ENCODE measurements around the gene KIF26B. TPM values are rescaled to one million over a fixed set of nuclear protein-coding genes. Genes with fewer than 3 reads are reported as not detected.

Gene KIF26B
- total RNA-seq, 1 experiment from 2014 or later, result 1.2 TPM

DNA sequence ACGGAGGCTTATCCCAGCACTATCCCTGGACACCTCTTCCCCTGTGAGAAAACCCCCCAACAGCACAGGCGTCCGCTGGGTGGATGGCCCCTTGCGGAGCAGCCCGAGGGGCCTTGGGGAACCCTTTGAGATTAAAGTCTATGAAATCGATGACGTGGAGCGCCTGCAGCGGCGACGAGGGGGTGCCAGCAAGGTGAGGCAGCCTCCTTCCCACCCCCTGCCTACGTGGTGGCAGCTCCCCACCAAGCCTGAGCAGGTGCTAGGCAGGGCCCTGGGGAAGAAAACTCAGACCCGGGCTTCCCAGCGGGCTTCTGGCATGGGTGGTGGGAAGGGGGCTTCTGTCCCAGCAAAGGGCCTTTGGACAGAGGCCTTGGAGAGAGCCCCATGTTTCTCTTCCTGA is 543.3 kb downstream of the KIF26B start (continued):
- TF ChIP-seq ZNF121 (CRISPR knock-in tag; IDR thresholded peaks at IDR 0.05), result no peak
- TF ChIP-seq, protein P1, sequence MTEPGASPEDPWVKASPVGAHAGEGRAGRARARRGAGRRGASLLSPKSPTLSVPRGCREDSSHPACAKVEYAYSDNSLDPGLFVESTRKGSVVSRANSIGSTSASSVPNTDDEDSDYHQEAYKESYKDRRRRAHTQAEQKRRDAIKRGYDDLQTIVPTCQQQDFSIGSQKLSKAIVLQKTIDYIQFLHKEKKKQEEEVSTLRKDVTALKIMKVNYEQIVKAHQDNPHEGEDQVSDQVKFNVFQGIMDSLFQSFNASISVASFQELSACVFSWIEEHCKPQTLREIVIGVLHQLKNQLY (CRISPR knock-in tag; IDR thresholded peaks at IDR 0.05), result no peak
- no peak for TF ChIP-seq ETV6 (CRISPR knock-in tag; IDR thresholded peaks at IDR 0.05)
- TF ChIP-seq, protein P2, sequence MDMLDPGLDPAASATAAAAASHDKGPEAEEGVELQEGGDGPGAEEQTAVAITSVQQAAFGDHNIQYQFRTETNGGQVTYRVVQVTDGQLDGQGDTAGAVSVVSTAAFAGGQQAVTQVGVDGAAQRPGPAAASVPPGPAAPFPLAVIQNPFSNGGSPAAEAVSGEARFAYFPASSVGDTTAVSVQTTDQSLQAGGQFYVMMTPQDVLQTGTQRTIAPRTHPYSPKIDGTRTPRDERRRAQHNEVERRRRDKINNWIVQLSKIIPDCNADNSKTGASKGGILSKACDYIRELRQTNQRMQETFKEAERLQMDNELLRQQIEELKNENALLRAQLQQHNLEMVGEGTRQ (CRISPR knock-in tag; IDR thresholded peaks at IDR 0.05), result no peak
- TF ChIP-seq NFE2L1 (CRISPR knock-in tag; IDR thresholded peaks at IDR 0.05), result no peak
- TF ChIP-seq, protein P3, sequence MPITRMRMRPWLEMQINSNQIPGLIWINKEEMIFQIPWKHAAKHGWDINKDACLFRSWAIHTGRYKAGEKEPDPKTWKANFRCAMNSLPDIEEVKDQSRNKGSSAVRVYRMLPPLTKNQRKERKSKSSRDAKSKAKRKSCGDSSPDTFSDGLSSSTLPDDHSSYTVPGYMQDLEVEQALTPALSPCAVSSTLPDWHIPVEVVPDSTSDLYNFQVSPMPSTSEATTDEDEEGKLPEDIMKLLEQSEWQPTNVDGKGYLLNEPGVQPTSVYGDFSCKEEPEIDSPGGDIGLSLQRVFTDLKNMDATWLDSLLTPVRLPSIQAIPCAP (CRISPR knock-in tag; IDR thresholded peaks at IDR 0.05), result no peak
- no peak for TF ChIP-seq FOXP1 (CRISPR knock-in tag; IDR thresholded peaks at IDR 0.05; ENCODE audit: borderline replicate concordance)
- no peak for TF ChIP-seq PRRX2 (CRISPR knock-in tag; IDR thresholded peaks at IDR 0.05)

DNA sequence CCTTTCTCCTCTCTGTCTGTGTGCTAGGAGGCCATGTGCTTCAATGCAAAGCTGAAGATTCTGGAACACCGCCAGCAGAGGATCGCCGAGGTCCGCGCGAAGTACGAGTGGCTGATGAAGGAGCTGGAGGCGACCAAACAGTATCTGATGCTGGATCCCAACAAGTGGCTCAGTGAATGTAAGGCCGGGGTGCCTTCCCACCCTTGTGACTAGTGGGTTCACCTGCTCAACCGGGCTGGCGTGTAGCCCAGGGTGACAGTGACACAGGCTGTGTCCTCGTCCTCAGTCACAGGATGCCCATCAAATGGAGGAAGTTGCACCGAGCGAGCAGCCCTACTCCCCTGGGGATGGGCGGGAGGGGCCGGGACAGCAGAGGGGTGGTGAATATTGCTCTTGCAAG is 544.1 kb downstream of the KIF26B start:
- ChIA-PET POLR2A (no interaction called here), CTCF (interaction anchor here (0.8 kb wide), 2 partner anchors 99 to 190 kb away, joined by 3 read pairs; no protein-coding TSS in a partner anchor)
- no peaks in the 10 kb centered on the region; the same call in 1 of the 2 replicates for H3K27me3 Mint-ChIP-seq (ENCODE audit: low read depth)
- H3K36me3 Mint-ChIP-seq, result no peaks in the 10 kb centered on the region
- no peak for ATAC-seq
- no peaks in the 10 kb centered on the region for H3K9me3 Mint-ChIP-seq
- no peak for DNase-seq (ENCODE audit: low spot score)
- H3K27ac Mint-ChIP-seq, result no peak overlapping the region
- H3K4me1 Mint-ChIP-seq, result no peaks in the 10 kb centered on the region
- no peak for TF ChIP-seq ZNF121 (CRISPR knock-in tag; IDR thresholded peaks at IDR 0.05)
- TF ChIP-seq ZNF219 (CRISPR knock-in tag; IDR thresholded peaks at IDR 0.05; ENCODE audit: borderline replicate concordance), result no peak
- no peak overlapping the region for H3K4me3 Mint-ChIP-seq

DNA sequence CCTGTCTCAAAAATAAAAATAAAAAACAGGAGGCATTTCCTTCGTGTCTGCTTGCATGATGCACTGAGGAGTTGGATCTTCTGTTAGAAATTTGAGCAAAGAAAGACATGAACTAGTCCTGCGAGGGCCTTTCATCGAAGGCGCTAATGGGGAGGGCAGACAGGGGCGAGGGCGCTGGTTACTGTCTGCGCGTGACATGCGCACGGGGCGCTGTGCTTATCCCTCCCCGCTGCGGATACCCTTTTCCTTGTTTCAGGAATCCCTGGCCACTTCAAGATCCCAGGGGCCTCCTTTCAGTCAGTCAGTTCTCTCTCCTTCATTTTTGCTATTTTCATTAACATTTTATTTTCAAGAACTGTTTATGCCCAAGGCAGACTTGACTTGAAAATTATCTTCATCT is 545.8 kb downstream of the KIF26B start:
- Mint-ChIP-seq H3K4me1 (peaks cover 6% of the 10 kb centered on the region), H3K9me3 (no peaks in the 10 kb centered on the region), H3K4me3 (no peak overlapping the region), H3K27ac (no peak overlapping the region), H3K27me3 (ENCODE audit: low read depth) (no peaks in the 10 kb centered on the region; the same call in 1 of the 2 replicates), H3K36me3 (no peaks in the 10 kb centered on the region)
- ChIA-PET CTCF (no interaction called here), POLR2A (no interaction called here)
- no peak for ATAC-seq
- DNase-seq (ENCODE audit: low spot score), result no peak
- TF ChIP-seq, protein P4, sequence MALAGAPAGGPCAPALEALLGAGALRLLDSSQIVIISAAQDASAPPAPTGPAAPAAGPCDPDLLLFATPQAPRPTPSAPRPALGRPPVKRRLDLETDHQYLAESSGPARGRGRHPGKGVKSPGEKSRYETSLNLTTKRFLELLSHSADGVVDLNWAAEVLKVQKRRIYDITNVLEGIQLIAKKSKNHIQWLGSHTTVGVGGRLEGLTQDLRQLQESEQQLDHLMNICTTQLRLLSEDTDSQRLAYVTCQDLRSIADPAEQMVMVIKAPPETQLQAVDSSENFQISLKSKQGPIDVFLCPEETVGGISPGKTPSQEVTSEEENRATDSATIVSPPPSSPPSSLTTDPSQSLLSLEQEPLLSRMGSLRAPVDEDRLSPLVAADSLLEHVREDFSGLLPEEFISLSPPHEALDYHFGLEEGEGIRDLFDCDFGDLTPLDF (CRISPR knock-in tag; IDR thresholded peaks at IDR 0.05), result no peak
- TF ChIP-seq ZNF121 (CRISPR knock-in tag; IDR thresholded peaks at IDR 0.05) (no peak), ETV6 (CRISPR knock-in tag; IDR thresholded peaks at IDR 0.05) (no peak), SP1 (CRISPR knock-in tag; conservative IDR thresholded peaks at IDR 0.05) (no peak), ZNF416 (CRISPR knock-in tag; IDR thresholded peaks at IDR 0.05) (no peak), OVOL2 (CRISPR knock-in tag; IDR thresholded peaks at IDR 0.05; ENCODE audit: borderline replicate concordance) (no peak), CREB1 (CRISPR knock-in tag; IDR thresholded peaks at IDR 0.05) (no peak), ZNF232 (CRISPR knock-in tag; IDR thresholded peaks at IDR 0.05) (no peak), ZNF423 (CRISPR knock-in tag; IDR thresholded peaks at IDR 0.05) (no peak), FOXJ3 (CRISPR knock-in tag; IDR thresholded peaks at IDR 0.05; ENCODE audit: borderline replicate concordance) (no peak), NFYB (CRISPR knock-in tag; conservative IDR thresholded peaks at IDR 0.05; ENCODE audit: low read depth) (no peak), SMAD4 (CRISPR knock-in tag; IDR thresholded peaks at IDR 0.05) (no peak), FOXP1 (CRISPR knock-in tag; IDR thresholded peaks at IDR 0.05; ENCODE audit: borderline replicate concordance) (no peak)
- TF ChIP-seq, protein P5, sequence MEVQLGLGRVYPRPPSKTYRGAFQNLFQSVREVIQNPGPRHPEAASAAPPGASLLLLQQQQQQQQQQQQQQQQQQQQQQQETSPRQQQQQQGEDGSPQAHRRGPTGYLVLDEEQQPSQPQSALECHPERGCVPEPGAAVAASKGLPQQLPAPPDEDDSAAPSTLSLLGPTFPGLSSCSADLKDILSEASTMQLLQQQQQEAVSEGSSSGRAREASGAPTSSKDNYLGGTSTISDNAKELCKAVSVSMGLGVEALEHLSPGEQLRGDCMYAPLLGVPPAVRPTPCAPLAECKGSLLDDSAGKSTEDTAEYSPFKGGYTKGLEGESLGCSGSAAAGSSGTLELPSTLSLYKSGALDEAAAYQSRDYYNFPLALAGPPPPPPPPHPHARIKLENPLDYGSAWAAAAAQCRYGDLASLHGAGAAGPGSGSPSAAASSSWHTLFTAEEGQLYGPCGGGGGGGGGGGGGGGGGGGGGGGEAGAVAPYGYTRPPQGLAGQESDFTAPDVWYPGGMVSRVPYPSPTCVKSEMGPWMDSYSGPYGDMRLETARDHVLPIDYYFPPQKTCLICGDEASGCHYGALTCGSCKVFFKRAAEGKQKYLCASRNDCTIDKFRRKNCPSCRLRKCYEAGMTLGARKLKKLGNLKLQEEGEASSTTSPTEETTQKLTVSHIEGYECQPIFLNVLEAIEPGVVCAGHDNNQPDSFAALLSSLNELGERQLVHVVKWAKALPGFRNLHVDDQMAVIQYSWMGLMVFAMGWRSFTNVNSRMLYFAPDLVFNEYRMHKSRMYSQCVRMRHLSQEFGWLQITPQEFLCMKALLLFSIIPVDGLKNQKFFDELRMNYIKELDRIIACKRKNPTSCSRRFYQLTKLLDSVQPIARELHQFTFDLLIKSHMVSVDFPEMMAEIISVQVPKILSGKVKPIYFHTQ (CRISPR knock-in tag; IDR thresholded peaks at IDR 0.05), result no peak
- TF ChIP-seq, protein P6, sequence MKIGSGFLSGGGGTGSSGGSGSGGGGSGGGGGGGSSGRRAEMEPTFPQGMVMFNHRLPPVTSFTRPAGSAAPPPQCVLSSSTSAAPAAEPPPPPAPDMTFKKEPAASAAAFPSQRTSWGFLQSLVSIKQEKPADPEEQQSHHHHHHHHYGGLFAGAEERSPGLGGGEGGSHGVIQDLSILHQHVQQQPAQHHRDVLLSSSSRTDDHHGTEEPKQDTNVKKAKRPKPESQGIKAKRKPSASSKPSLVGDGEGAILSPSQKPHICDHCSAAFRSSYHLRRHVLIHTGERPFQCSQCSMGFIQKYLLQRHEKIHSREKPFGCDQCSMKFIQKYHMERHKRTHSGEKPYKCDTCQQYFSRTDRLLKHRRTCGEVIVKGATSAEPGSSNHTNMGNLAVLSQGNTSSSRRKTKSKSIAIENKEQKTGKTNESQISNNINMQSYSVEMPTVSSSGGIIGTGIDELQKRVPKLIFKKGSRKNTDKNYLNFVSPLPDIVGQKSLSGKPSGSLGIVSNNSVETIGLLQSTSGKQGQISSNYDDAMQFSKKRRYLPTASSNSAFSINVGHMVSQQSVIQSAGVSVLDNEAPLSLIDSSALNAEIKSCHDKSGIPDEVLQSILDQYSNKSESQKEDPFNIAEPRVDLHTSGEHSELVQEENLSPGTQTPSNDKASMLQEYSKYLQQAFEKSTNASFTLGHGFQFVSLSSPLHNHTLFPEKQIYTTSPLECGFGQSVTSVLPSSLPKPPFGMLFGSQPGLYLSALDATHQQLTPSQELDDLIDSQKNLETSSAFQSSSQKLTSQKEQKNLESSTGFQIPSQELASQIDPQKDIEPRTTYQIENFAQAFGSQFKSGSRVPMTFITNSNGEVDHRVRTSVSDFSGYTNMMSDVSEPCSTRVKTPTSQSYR (CRISPR knock-in tag; IDR thresholded peaks at IDR 0.05), result no peak
- TF ChIP-seq, protein P7, sequence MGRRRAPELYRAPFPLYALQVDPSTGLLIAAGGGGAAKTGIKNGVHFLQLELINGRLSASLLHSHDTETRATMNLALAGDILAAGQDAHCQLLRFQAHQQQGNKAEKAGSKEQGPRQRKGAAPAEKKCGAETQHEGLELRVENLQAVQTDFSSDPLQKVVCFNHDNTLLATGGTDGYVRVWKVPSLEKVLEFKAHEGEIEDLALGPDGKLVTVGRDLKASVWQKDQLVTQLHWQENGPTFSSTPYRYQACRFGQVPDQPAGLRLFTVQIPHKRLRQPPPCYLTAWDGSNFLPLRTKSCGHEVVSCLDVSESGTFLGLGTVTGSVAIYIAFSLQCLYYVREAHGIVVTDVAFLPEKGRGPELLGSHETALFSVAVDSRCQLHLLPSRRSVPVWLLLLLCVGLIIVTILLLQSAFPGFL (CRISPR knock-in tag; IDR thresholded peaks at IDR 0.05; ENCODE audit: borderline replicate concordance), result no peak
- TF ChIP-seq, protein P8, sequence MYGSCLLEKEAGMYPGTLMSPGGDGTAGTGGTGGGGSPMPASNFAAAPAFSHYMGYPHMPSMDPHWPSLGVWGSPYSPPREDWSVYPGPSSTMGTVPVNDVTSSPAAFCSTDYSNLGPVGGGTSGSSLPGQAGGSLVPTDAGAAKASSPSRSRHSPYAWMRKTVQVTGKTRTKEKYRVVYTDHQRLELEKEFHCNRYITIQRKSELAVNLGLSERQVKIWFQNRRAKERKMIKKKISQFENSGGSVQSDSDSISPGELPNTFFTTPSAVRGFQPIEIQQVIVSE (CRISPR knock-in tag; IDR thresholded peaks at IDR 0.05; ENCODE audit: borderline replicate concordance), result no peak
